Measurements from ENCODE around the gene THADA.
A peak's percentile ranks its signal among the peaks of the same experiment; 100 is the strongest.

The THADA gene

DNA sequence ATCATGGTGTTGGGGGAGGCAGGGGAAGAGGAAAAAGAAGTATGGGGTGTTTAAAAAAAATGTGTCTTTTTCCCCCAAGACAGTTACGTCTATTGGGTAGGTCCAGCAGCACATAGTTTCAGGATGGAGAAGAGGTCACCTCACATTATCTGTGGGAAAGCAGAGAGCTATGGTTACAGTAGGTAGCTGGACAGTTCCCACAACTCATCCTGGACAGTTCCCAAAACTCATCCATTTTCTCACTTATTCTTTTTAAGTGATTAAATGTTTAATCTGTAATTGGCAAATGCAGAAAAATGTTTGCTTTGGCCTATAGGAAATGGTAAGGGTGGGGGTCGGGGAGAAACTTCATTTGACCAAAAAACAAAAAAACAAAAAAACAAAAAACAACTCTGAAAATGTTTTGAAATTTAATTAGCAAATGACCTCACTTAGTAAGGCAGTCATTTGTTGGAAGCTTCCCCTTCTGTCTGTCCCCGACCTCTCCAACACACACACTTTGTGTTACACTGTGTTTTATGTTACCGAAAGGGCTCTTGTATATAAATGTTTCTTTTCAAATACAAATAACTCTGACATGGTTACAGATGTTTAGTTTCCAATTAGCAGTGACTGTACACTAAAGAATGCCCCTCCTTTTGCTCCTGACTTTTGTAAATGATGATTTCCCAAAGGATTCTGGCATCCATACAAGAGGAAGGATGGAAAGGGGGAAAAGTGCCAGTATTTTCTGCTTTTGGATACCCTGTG is 196.1 kb downstream of the THADA start:
- Histone ChIP-seq H3K27me3 (ENCODE audit: insufficient read depth, poor library complexity, severe bottlenecking) (no peaks in the 10 kb centered on the region), H3K27ac (replicated peaks) (no peak overlapping the region)
- no peak for TF ChIP-seq GABPA (IDR thresholded peaks at IDR 0.05; ENCODE audit: low read depth)
- TF ChIP-seq, protein P1, sequence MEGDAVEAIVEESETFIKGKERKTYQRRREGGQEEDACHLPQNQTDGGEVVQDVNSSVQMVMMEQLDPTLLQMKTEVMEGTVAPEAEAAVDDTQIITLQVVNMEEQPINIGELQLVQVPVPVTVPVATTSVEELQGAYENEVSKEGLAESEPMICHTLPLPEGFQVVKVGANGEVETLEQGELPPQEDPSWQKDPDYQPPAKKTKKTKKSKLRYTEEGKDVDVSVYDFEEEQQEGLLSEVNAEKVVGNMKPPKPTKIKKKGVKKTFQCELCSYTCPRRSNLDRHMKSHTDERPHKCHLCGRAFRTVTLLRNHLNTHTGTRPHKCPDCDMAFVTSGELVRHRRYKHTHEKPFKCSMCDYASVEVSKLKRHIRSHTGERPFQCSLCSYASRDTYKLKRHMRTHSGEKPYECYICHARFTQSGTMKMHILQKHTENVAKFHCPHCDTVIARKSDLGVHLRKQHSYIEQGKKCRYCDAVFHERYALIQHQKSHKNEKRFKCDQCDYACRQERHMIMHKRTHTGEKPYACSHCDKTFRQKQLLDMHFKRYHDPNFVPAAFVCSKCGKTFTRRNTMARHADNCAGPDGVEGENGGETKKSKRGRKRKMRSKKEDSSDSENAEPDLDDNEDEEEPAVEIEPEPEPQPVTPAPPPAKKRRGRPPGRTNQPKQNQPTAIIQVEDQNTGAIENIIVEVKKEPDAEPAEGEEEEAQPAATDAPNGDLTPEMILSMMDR (IDR thresholded peaks at IDR 0.05; ENCODE audit: insufficient read depth, low read length), result no peak
- no peak for TF ChIP-seq POLR2AphosphoS5 (IDR thresholded peaks at IDR 0.05; ENCODE audit: low read depth)
- TF ChIP-seq, protein P2, sequence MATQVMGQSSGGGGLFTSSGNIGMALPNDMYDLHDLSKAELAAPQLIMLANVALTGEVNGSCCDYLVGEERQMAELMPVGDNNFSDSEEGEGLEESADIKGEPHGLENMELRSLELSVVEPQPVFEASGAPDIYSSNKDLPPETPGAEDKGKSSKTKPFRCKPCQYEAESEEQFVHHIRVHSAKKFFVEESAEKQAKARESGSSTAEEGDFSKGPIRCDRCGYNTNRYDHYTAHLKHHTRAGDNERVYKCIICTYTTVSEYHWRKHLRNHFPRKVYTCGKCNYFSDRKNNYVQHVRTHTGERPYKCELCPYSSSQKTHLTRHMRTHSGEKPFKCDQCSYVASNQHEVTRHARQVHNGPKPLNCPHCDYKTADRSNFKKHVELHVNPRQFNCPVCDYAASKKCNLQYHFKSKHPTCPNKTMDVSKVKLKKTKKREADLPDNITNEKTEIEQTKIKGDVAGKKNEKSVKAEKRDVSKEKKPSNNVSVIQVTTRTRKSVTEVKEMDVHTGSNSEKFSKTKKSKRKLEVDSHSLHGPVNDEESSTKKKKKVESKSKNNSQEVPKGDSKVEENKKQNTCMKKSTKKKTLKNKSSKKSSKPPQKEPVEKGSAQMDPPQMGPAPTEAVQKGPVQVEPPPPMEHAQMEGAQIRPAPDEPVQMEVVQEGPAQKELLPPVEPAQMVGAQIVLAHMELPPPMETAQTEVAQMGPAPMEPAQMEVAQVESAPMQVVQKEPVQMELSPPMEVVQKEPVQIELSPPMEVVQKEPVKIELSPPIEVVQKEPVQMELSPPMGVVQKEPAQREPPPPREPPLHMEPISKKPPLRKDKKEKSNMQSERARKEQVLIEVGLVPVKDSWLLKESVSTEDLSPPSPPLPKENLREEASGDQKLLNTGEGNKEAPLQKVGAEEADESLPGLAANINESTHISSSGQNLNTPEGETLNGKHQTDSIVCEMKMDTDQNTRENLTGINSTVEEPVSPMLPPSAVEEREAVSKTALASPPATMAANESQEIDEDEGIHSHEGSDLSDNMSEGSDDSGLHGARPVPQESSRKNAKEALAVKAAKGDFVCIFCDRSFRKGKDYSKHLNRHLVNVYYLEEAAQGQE (IDR thresholded peaks at IDR 0.05; ENCODE audit: insufficient replicate concordance, low read depth), result peak; percentile 76

DNA sequence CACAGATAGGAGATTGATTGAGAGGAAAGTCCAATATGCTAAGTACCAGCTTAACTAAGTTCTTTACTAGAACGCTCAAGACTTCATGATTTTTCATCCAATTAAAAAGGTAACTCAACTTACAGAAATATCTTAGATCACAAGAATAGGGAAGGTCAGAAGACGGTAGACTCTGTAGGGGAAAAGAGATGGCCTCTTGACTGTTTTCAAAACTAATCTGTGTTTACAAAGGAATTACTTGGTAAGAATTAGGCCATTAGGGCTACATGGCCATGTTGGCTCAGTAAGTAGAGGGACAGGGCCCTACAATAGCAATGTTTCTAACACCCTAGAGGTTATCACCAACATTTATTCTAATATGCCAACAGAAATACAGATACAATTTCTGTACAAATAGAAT is 196.7 kb downstream of the THADA start:
- H3K27ac ChIP-seq (replicated peaks), result no peak overlapping the region
- no peak for TF ChIP-seq SPI1 (IDR thresholded peaks at IDR 0.05; ENCODE audit: borderline replicate concordance, low read depth)
- TF ChIP-seq, protein P2 (IDR thresholded peaks at IDR 0.05; ENCODE audit: insufficient replicate concordance, low read depth), result no peak
- TF ChIP-seq POLR2AphosphoS5 (IDR thresholded peaks at IDR 0.05; ENCODE audit: low read depth), result no peak
- no peaks in the 10 kb centered on the region for H3K27me3 ChIP-seq (ENCODE audit: insufficient read depth, poor library complexity, severe bottlenecking)
- no peak overlapping the region for H3K4me3 ChIP-seq (replicated peaks; ENCODE audit: insufficient read depth, low read length)
- DNase-seq (ENCODE audit: low read depth in 1 of 2, low spot score in 1 of 2), result no peak

More for the DNA sequence above, 196.1 kb downstream of the THADA start:
- DNase-seq (ENCODE audit: low read depth in 1 of 2, low spot score in 1 of 2), result no peak
- no peak overlapping the region for H3K4me3 ChIP-seq (replicated peaks; ENCODE audit: insufficient read depth, low read length)

DNA sequence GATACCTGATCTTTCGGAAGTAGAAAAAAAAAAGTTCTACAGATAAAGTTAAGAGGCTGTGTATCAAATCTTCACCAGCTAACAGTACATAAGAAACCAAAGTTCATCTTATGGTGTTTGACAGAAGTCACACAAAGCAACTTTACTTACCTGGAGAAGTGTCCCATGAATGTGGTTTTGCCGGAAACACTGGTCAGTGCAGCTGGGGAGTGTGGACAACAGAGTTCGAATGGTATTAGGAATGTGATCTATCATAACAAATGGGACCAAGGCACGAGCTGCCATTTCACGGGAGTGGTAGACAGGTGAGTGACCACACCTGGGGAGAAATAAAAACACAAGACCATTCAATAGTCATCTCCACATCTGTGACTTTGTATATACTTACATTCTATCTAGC is 198.0 kb downstream of the THADA start:
- Histone ChIP-seq H3K4me3 (replicated peaks; ENCODE audit: insufficient read depth, low read length) (no peak overlapping the region), H3K27me3 (ENCODE audit: insufficient read depth, poor library complexity, severe bottlenecking) (no peaks in the 10 kb centered on the region), H3K27ac (replicated peaks) (no peak overlapping the region)
- DNase-seq (ENCODE audit: low read depth in 1 of 2, low spot score in 1 of 2), result no peak
- TF ChIP-seq, protein P2 (IDR thresholded peaks at IDR 0.05; ENCODE audit: insufficient replicate concordance, low read depth), result no peak
- TF ChIP-seq, protein P1 (IDR thresholded peaks at IDR 0.05; ENCODE audit: insufficient read depth, low read length), result no peak
- no peak for TF ChIP-seq GABPA (IDR thresholded peaks at IDR 0.05; ENCODE audit: low read depth)
- TF ChIP-seq POLR2AphosphoS5 (IDR thresholded peaks at IDR 0.05; ENCODE audit: low read depth), result no peak
- no peak for TF ChIP-seq SPI1 (IDR thresholded peaks at IDR 0.05; ENCODE audit: borderline replicate concordance, low read depth)

Data from HL-60 (cell line).